HepG2 (cell line): ENCODE measurements around the gene CBFA2T2. TPM values are rescaled to one million over a fixed set of nuclear protein-coding genes. Genes with fewer than 3 reads are reported as not detected.

Experiments used
- CENPX ChIP-seq: sonication (generic); formaldehyde crosslinking; IDR thresholded peaks from 2 replicates; pipeline ENCODE4 v1.9.0; 2021; ENCODE audit warnings: mild to moderate bottlenecking, missing genetic modification reagents, moderate library complexity
- ETS1 ChIP-seq: sonication (generic); formaldehyde crosslinking; IDR thresholded peaks from 2 replicates; pipeline ENCODE4 v1.4.0; 2020; ENCODE audit warnings: missing genetic modification reagents
- FLYWCH1 ChIP-seq: sonication (generic); formaldehyde crosslinking; IDR thresholded peaks from 2 replicates; pipeline ENCODE4 v1.8.1; 2023; ENCODE audit warnings: mild to moderate bottlenecking, missing genetic modification reagents
- FOXK1 ChIP-seq: sonication (generic); formaldehyde crosslinking; IDR thresholded peaks from 2 replicates; pipeline ENCODE4 v1.4.0; 2020; ENCODE audit warnings: low read depth, missing genetic modification reagents, borderline replicate concordance
- GABPA ChIP-seq, 2 experiments: IDR thresholded peaks; 2 replicates each; pipeline ENCODE4 v1.6.1; 2011 to 2016; ENCODE audit warnings: low read depth in 2 of 2, low read length in 1 of 2, missing biosample characterization in 1 of 2, missing genetic modification characterization in 1 of 2
- SRF ChIP-seq: IDR thresholded peaks from 2 replicates; pipeline ENCODE4 v1.6.1; 2011; ENCODE audit warnings: mild to moderate bottlenecking, low read depth, low read length, moderate library complexity
- SRSF4 ChIP-seq: fragments of 200-400 bp; formaldehyde crosslinking; IDR thresholded peaks from one replicate; pipeline ENCODE4 v1.6.1; 2018; ENCODE audit warnings: mild to moderate bottlenecking, low read depth, low read length, moderate library complexity; ENCODE audit not compliant: poor library complexity, severe bottlenecking
- USF2 ChIP-seq, 2 experiments: sonication (generic) in 1 of 2; formaldehyde crosslinking in 1 of 2; IDR thresholded peaks; 2 replicates each; pipeline versions ENCODE4 v1.5.1 to v1.6.1; 2011 to 2020; ENCODE audit warnings: borderline replicate concordance in 1 of 2, low read depth in 1 of 2, low read length in 1 of 2, mild to moderate bottlenecking in 1 of 2, missing genetic modification reagents in 1 of 2, moderate library complexity in 1 of 2
- ZBTB37 ChIP-seq: sonication (generic); formaldehyde crosslinking; IDR thresholded peaks from 2 replicates; pipeline ENCODE4 v1.4.0; 2020; ENCODE audit warnings: mild to moderate bottlenecking, missing genetic modification reagents
- ZBTB43 ChIP-seq: sonication (generic); formaldehyde crosslinking; conservative IDR thresholded peaks from 2 replicates; pipeline ENCODE4 v1.4.0; 2020; ENCODE audit warnings: missing genetic modification reagents
- ZNF318 ChIP-seq: sonication (generic); formaldehyde crosslinking; IDR thresholded peaks from 2 replicates; pipeline ENCODE4 v1.4.0; 2020; ENCODE audit warnings: mild to moderate bottlenecking, missing genetic modification reagents
- ZNF33A ChIP-seq: sonication (generic); formaldehyde crosslinking; IDR thresholded peaks from 2 replicates; pipeline ENCODE4 v1.5.1; 2020; ENCODE audit warnings: missing genetic modification reagents, mild to moderate bottlenecking, moderate library complexity, borderline replicate concordance
- polyA plus RNA-seq, 8 experiments: library from polyadenylated mRNA; depleted of rRNA in 3 of 8; stranded (reverse) in 7 of 8; unstranded in 1 of 8; fragments of >200 nt; fragmentation: Illumina TruSeq in 4 of 8; extraction: Trizol in 4 of 8; gene quantifications; 2 replicates each; pipeline versions ENCODE4 v1.2.1 to v1.2.3, GENCODE V29; 2011 to 2016; ENCODE audit warnings: low read depth in 4 of 8, missing spikeins in 1 of 8, mixed read lengths in 1 of 8; ENCODE audit not compliant: insufficient read depth in 1 of 8
- total RNA-seq, 5 experiments: library from RNA; depleted of rRNA; stranded (reverse); fragments of >200 nt; fragmentation: Illumina TruSeq; extraction: Trizol; gene quantifications; 2 replicates each; pipeline ENCODE4 v1.2.3, GENCODE V29; 2016; ENCODE audit warnings: low read depth in 1 of 5

CBFA2T2 gene
- total and polyA plus RNA-seq, 2 of the 13 experiments (the other 11 are each of a cell fraction or from before 2014, with no cell fraction given): 6.3 to 21.2 TPM

DNA sequence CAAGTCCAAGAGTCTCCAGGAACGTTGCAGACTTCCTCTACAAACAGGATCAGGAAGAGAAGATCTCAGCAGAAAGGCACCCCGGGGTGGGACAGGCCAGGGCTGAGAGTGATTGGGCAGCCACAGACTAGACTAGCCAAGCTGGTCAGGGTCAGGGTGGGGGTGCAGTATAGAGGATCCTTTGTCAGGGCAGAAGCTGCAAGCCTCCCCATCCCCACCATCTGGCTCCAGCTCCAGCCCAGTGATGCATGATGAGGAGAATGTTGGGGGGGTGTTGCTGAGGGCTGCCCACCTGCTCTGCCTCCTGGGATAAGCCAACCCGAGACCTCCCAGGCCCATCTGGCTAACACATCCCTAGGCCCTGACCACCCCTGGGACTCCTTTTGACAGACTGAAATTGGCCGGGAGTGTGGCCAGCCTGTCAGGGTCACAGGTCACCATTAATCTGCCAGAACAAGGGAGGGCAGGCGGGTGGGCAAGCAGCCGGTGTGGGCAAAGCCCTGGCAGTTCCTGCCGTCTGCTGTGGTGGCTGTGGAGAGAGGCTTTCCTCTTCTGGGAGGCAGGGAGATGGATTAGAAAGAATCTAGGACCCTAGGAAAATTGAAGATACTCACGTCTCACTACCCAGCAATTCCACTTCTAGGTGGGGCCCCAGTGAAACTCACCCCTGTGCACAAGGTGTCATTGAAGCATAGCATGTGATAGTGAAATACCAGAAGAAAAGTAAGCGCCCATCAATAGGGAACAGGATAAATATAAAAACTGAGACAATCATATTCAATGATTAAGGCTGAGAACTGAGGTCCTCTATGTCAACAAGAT lies 24.2 kb upstream of the CBFA2T2 start (continued):
- TF ChIP-seq ZNF318 (CRISPR knock-in tag) (no peak), ETS1 (CRISPR knock-in tag) (no peak), SRSF4 (no peak), ZBTB37 (no peak), USF2 (IDR thresholded peaks at IDR 0.05; ENCODE audit: low read depth, low read length) (no peak), USF2 (CRISPR knock-in tag; IDR thresholded peaks at IDR 0.05; ENCODE audit: borderline replicate concordance) (no peak), CENPX (CRISPR knock-in tag) (no peak), GABPA (IDR thresholded peaks at IDR 0.05; ENCODE audit: low read depth, low read length) (no peak), GABPA (CRISPR knock-in tag; IDR thresholded peaks at IDR 0.05; ENCODE audit: low read depth) (no peak), SRF (no peak), FLYWCH1 (CRISPR knock-in tag) (no peak), ZNF33A (no peak), ZBTB43 (CRISPR knock-in tag) (no peak), FOXK1 (no peak)
